HepG2 (cell line): ENCODE results near the gene CARHSP1. TPM values are rescaled to one million over a fixed set of nuclear protein-coding genes. Genes with fewer than 3 reads are reported as not detected.
A peak's percentile ranks its signal among the peaks of the same experiment; 100 is the strongest.

Source experiments
- CC2D1A ChIP-seq: sonication (generic); formaldehyde crosslinking; IDR thresholded peaks from 2 replicates; pipeline ENCODE4 v1.8.1; 2023; ENCODE audit warnings: mild to moderate bottlenecking, missing genetic modification reagents
- CSRNP2 ChIP-seq: sonication (generic); formaldehyde crosslinking; conservative IDR thresholded peaks from 2 replicates; pipeline ENCODE4 v1.8.0; 2022; ENCODE audit warnings: low read depth, missing genetic modification reagents
- ELF1 ChIP-seq: sonication (generic); formaldehyde crosslinking; IDR thresholded peaks from 2 replicates; pipeline ENCODE4 v1.4.0; 2020; ENCODE audit warnings: missing genetic modification reagents
- GLI4 ChIP-seq: sonication (generic); formaldehyde crosslinking; IDR thresholded peaks from 2 replicates; pipeline ENCODE4 v1.5.1; 2020; ENCODE audit warnings: missing genetic modification reagents, mild to moderate bottlenecking, moderate library complexity, borderline replicate concordance
- MAFG ChIP-seq: sonication (generic); formaldehyde crosslinking; IDR thresholded peaks from 2 replicates; pipeline ENCODE4 v1.5.1; 2020; ENCODE audit warnings: mild to moderate bottlenecking, missing genetic modification reagents
- MATR3 ChIP-seq: sonication (generic); formaldehyde crosslinking; IDR thresholded peaks from 2 replicates; pipeline ENCODE4 v1.4.0; 2020; ENCODE audit warnings: missing genetic modification reagents
- RFX3 ChIP-seq: IDR thresholded peaks from 2 replicates; pipeline ENCODE4 v1.6.1; 2016; ENCODE audit warnings: missing biosample characterization, missing genetic modification reagents
- TAF15 ChIP-seq: fragments of 200-400 bp; formaldehyde crosslinking; IDR thresholded peaks from one replicate; pipeline ENCODE4 v1.6.1; 2018; ENCODE audit warnings: mild to moderate bottlenecking, low read depth, low read length; ENCODE audit not compliant: poor library complexity, severe bottlenecking
- THAP8 ChIP-seq: sonication (generic); formaldehyde crosslinking; IDR thresholded peaks from 2 replicates; pipeline ENCODE4 v1.5.1; 2020; ENCODE audit warnings: missing genetic modification reagents, mild to moderate bottlenecking, borderline replicate concordance
- ZBTB2 ChIP-seq: sonication (generic); formaldehyde crosslinking; IDR thresholded peaks from 2 replicates; pipeline ENCODE4 v1.8.0; 2022; ENCODE audit warnings: low read depth, missing genetic modification reagents
- ZBTB38 ChIP-seq: sonication (generic); formaldehyde crosslinking; IDR thresholded peaks from 2 replicates; pipeline ENCODE4 v1.5.1; 2020; ENCODE audit warnings: mild to moderate bottlenecking, missing genetic modification reagents
- ZNF276 ChIP-seq: sonication (generic); formaldehyde crosslinking; IDR thresholded peaks from 2 replicates; pipeline ENCODE4 v1.4.0; 2020; ENCODE audit warnings: mild to moderate bottlenecking, low read depth, missing genetic modification reagents
- ZNF282 ChIP-seq: fragments of 450-650 bp; IDR thresholded peaks from 2 replicates; pipeline ENCODE4 v1.6.1; 2018; ENCODE audit not compliant: partially characterized antibody
- ZNF383 ChIP-seq: sonication (generic); formaldehyde crosslinking; IDR thresholded peaks from 2 replicates; pipeline ENCODE4 v1.4.0; 2020; ENCODE audit warnings: missing genetic modification reagents, mild to moderate bottlenecking, borderline replicate concordance
- polyA plus RNA-seq, 8 experiments: library from polyadenylated mRNA; depleted of rRNA in 3 of 8; stranded (reverse) in 7 of 8; unstranded in 1 of 8; fragments of >200 nt; fragmentation: Illumina TruSeq in 4 of 8; extraction: Trizol in 4 of 8; gene quantifications; 2 replicates each; pipeline versions ENCODE4 v1.2.1 to v1.2.3, GENCODE V29; 2011 to 2016; ENCODE audit warnings: low read depth in 4 of 8, missing spikeins in 1 of 8, mixed read lengths in 1 of 8; ENCODE audit not compliant: insufficient read depth in 1 of 8
- total RNA-seq, 5 experiments: library from RNA; depleted of rRNA; stranded (reverse); fragments of >200 nt; fragmentation: Illumina TruSeq; extraction: Trizol; gene quantifications; 2 replicates each; pipeline ENCODE4 v1.2.3, GENCODE V29; 2016; ENCODE audit warnings: low read depth in 1 of 5

Gene CARHSP1
- total and polyA plus RNA-seq, 2 of the 13 experiments (the other 11 are each of a cell fraction or from before 2014, with no cell fraction given): 173 to 345 TPM

- TF ChIP-seq GLI4 (CRISPR knock-in tag): peak; percentile 66; the same call in 1 of the 2 replicates
- TF ChIP-seq THAP8: no peak
- no peak for TF ChIP-seq MATR3 (CRISPR knock-in tag)
- TF ChIP-seq MAFG (CRISPR knock-in tag): no peak
- TF ChIP-seq CC2D1A: no peak
- no peak for TF ChIP-seq ZNF383 (CRISPR knock-in tag)
- no peak for TF ChIP-seq ZNF276 (CRISPR knock-in tag)
- no peak for TF ChIP-seq RFX3 (CRISPR knock-in tag)
- TF ChIP-seq ZNF282: no peak
- TF ChIP-seq ELF1 (CRISPR knock-in tag): 0 out of 2 replicates have a peak, but pooled peaks have one; percentile 37
- TF ChIP-seq ZBTB2 (CRISPR knock-in tag): peak; percentile 22; the same call in 1 of the 2 replicates
- peak; percentile 92 for TF ChIP-seq ZBTB38
- no peak for TF ChIP-seq CSRNP2 (CRISPR knock-in tag)
- TF ChIP-seq TAF15: no peak
Observed at GRCh38 chr16:8859913-8860881, 8.6 kb downstream of the CARHSP1 start (continued).
